ENCODE results near the gene NF2.
"Not testable (repeated sequence)": the region's sequence is repeated elsewhere in the genome, so short reads cannot be mapped to it uniquely, and the experiment has no call there.

Gene NF2

DNA sequence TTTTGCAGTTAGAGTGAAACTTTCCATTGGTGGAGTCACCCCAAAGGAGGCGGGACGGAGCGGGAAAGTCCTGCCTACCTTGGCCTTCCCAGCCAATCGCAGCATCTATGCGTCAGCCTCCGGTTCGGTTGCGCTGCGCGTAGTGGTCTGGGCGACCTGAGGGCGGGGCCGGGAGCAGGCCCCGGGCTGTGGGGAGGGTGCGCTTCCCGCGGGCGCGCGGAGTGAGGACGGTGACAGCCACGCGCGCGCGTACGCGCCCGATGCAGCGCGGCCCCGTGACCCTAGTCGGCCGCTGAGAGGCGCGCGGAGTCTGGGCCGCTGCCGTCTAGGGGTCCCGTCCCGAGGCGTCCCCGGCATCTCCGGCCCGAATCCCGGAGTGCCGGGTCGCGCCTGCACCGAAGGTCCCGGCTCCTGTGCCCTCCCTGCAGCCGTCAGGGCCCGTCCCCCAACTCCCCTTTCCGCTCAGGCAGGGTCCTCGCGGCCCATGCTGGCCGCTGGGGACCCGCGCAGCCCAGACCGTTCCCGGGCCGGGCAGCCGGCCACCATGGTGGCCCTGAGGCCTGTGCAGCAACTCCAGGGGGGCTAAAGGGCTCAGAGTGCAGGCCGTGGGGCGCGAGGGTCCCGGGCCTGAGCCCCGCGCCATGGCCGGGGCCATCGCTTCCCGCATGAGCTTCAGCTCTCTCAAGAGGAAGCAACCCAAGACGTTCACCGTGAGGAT is at the start of gene NF2:
Gene NF2 (plus strand): TSS at position 276 of the 718 bp plus-strand sequence. CDS start 366 bp downstream, at position 642.
- CTCF ChIA-PET: interaction anchor here (1.2 to 1.3 kb wide), 2 partner anchors 12 to 31 kb away, joined by 3 read pairs; no protein-coding TSS in a partner anchor
- DNase-seq (ENCODE audit: extremely low spot score): peak; percentile 100
- POLR2A ChIA-PET: interaction anchor here (0.6 to 1.5 kb wide), 11 partner anchors 8 to 753 kb away, joined by 3 to 5 read pairs (median 3); partner anchors contain the start of genes CCDC157, MTMR3, SF3A1 and THOC5

DNA sequence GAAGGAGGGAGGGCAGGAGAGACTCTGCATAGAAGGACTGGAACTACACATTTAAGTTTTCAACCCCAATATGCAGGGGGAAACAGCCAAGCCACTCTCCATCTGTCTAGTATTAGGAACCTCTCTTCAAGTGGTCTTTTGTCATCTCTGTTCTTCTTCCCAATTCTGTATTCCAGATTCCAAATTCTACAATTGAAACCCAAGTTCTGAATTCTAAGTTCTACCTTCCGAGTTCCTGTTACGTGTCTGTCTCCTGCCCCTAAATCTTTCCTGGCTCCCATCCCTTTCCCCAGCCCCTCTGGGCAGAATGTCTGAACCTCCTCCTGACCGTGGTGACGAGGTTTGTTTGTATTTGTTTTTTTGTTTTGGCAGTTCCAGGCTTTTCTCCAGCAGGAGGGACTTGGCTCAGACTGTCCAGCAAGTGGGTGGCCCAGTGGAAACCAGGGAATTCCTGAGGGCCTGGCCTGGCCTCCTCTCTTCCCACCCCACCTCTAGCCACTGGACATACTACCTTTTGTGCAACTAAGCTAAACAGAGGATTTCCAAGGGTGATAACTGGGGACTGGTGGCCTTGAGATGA is 48.3 kb upstream of the NF2 start:
- TF ChIP-seq TARDBP (IDR thresholded peaks at IDR 0.05): no peak
- ChIA-PET POLR2A (interaction anchor here (0.9 to 2.5 kb wide), 8 partner anchors 10 to 167 kb away, joined by 3 to 30 read pairs (median 7); partner anchors contain the start of genes AP1B1 and NIPSNAP1), CTCF (interaction anchor here (0.6 kb wide), 1 partner anchor 12 kb away, joined by 3 read pairs; no protein-coding TSS in a partner anchor)
- DNase-seq (ENCODE audit: extremely low spot score): no peak

More for the DNA sequence above, at the start of gene NF2:
- peak; percentile 63; the same call in 1 of the 2 replicates for TF ChIP-seq HDGF (IDR thresholded peaks at IDR 0.05; ENCODE audit: borderline replicate concordance)
- TF ChIP-seq L3MBTL2 (conservative IDR thresholded peaks at IDR 0.05): peak; percentile 55; the same call in 1 of the 2 replicates
- TF ChIP-seq ELF4 (IDR thresholded peaks at IDR 0.05): no peak
- no peak for TF ChIP-seq LEF1 (IDR thresholded peaks at IDR 0.05; ENCODE audit: borderline replicate concordance)

DNA sequence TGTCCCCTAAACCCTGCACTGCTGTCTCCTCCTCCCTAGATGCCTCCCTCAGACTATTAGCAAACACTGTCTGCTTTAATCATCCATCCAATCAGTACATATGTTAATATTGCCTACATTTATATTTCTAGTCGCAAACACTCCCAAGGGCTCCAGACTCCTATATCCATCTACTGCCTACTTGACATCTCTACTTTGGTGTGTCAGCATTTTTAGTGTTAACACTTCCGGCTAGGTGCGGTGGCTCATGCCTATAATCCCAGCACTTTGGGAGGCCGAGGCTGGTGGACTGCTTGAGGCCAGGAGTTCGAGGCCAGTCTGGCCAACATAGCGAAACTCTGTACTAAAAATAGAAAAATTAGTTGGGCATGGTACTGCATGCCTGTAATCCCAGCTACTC is 44.4 kb upstream of the NF2 start:
- ChIA-PET CTCF (no interaction called here), POLR2A (no interaction called here)
- TF ChIP-seq HDGF (IDR thresholded peaks at IDR 0.05; ENCODE audit: borderline replicate concordance): no peak
- no peak for TF ChIP-seq ARNT (IDR thresholded peaks at IDR 0.05)
- TF ChIP-seq FOXA1 (IDR thresholded peaks at IDR 0.05): no peak
- TF ChIP-seq CTBP1 (IDR thresholded peaks at IDR 0.05; ENCODE audit: borderline replicate concordance): no peak
- TF ChIP-seq TARDBP (IDR thresholded peaks at IDR 0.05): no peak
- TF ChIP-seq, protein P1, sequence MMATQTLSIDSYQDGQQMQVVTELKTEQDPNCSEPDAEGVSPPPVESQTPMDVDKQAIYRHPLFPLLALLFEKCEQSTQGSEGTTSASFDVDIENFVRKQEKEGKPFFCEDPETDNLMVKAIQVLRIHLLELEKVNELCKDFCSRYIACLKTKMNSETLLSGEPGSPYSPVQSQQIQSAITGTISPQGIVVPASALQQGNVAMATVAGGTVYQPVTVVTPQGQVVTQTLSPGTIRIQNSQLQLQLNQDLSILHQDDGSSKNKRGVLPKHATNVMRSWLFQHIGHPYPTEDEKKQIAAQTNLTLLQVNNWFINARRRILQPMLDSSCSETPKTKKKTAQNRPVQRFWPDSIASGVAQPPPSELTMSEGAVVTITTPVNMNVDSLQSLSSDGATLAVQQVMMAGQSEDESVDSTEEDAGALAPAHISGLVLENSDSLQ (IDR thresholded peaks at IDR 0.05): no peak
- no peak for TF ChIP-seq LEF1 (IDR thresholded peaks at IDR 0.05; ENCODE audit: borderline replicate concordance)
- TF ChIP-seq SUZ12 (IDR thresholded peaks at IDR 0.05): no peak
- TF ChIP-seq BHLHE40 (IDR thresholded peaks at IDR 0.05; ENCODE audit: borderline replicate concordance): no peak
- TF ChIP-seq SP1 (IDR thresholded peaks at IDR 0.05): no peak
- no peak for TF ChIP-seq L3MBTL2 (conservative IDR thresholded peaks at IDR 0.05)
- TF ChIP-seq ELF4 (IDR thresholded peaks at IDR 0.05): no peak
- TF ChIP-seq ZNF384 (IDR thresholded peaks at IDR 0.05): no peak
- no peak for TF ChIP-seq NFRKB (IDR thresholded peaks at IDR 0.05)
- TF ChIP-seq FOXK2 (IDR thresholded peaks at IDR 0.05): no peak
- no peak for TF ChIP-seq FOXM1 (IDR thresholded peaks at IDR 0.05; ENCODE audit: borderline replicate concordance)
- no peak for DNase-seq (ENCODE audit: extremely low spot score)

DNA sequence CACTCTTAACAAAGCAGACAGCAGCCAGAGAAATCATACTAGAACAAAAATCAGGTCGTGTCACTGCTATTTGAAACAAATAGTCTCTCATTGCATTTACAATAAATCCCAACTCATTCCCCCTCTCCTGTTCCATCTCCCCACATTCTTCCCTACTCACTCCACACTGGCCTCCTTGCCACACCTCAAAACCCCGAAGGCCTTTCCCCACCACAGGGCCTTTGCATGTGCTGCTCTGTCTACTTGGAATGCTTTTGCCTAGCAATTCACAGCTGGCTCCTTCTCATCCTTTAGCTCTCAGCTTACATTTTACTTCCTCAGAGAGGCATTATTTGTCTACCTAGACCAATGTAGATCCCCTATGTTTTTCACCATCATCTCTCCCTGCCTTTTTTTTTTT is 43.6 kb upstream of the NF2 start:
- no peak for DNase-seq (ENCODE audit: extremely low spot score)
- ChIA-PET CTCF (no interaction called here), POLR2A (no interaction called here)
- TF ChIP-seq NFRKB (IDR thresholded peaks at IDR 0.05): no peak
- no peak for TF ChIP-seq L3MBTL2 (conservative IDR thresholded peaks at IDR 0.05)
- no peak for TF ChIP-seq HDGF (IDR thresholded peaks at IDR 0.05; ENCODE audit: borderline replicate concordance)
- TF ChIP-seq FOXM1 (IDR thresholded peaks at IDR 0.05; ENCODE audit: borderline replicate concordance): no peak
- no peak for TF ChIP-seq TARDBP (IDR thresholded peaks at IDR 0.05)
- no peak for TF ChIP-seq CTBP1 (IDR thresholded peaks at IDR 0.05; ENCODE audit: borderline replicate concordance)
- no peak for TF ChIP-seq FOXA1 (IDR thresholded peaks at IDR 0.05)

DNA sequence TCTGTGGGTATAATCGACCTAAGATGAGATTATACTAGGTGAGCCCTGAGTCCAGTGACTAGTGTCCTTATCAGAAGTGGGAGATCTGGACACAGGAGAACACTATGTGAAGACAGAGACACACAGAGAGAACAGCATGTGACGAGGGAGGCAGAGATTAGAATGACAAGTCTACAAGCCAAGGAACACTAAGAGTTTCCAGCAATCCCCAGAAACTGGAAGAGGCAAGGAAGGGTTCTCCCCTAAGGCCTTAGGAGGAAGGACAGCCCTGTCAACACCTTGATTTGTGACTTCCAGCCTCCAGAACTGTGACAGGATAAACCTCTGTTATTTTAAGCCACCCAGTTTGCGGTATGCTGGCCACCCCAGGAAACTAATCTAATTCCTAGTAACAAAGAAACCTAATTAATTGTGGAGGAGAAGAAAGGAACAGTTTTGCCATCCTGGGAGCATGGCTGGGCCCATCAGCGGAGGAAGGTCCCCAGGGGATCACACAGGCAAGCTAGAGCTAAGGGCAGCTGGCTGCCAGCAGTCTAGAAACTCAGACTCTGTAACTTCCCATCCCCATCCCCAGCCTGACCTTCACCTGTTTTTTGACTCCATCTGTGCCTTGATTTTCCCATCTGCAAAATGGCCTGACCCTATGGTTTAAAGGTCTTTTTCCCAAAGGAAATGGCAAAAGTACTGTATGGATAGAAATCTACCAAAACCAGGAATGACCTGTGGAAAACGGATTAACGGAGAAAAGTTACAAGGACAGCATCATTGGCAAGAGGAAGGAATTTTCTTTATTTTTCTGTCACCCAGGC is 39.6 kb upstream of the NF2 start:
- ChIA-PET POLR2A (interaction anchor here (1.9 kb wide), 1 partner anchor 10 kb away, joined by 11 read pairs; the partner anchor contains the start of gene THOC5), CTCF (no interaction called here)
- DNase-seq (ENCODE audit: extremely low spot score): no peak
- TF ChIP-seq ZNF384 (IDR thresholded peaks at IDR 0.05): no peak
- no peak for TF ChIP-seq SP1 (IDR thresholded peaks at IDR 0.05)
- TF ChIP-seq FOXK2 (IDR thresholded peaks at IDR 0.05): no peak
- no peak for TF ChIP-seq ARNT (IDR thresholded peaks at IDR 0.05)
- TF ChIP-seq ELF4 (IDR thresholded peaks at IDR 0.05): no peak
- no peak for TF ChIP-seq FOXM1 (IDR thresholded peaks at IDR 0.05; ENCODE audit: borderline replicate concordance)
- TF ChIP-seq BHLHE40 (IDR thresholded peaks at IDR 0.05; ENCODE audit: borderline replicate concordance): no peak
- TF ChIP-seq LEF1 (IDR thresholded peaks at IDR 0.05; ENCODE audit: borderline replicate concordance): no peak

DNA sequence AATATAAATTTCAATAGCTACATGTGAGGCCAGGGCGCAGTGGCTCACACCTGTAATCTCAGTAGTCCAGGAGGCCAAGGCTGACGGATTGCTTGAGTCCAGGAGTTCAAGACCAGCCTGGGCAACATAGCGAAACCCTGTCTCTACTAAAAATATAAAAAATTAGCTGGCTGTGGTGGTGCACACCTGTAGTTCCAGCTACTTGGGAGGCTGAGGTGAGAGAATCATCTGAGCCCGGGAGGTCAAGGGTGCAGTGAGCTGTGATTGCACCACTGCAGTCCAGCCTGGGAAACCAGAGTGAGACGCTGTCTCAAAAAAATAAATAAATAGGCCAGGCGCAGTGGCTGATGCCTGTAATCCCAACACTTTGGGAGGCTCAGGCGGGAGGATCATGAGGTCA is 36.9 kb upstream of the NF2 start:
- CTCF ChIA-PET; DNase-seq (ENCODE audit: extremely low spot score): not testable (repeated sequence)
- POLR2A ChIA-PET: interaction anchor here (0.8 kb wide), 1 partner anchor 13 kb away, joined by 6 read pairs; the partner anchor contains the start of gene THOC5

DNA sequence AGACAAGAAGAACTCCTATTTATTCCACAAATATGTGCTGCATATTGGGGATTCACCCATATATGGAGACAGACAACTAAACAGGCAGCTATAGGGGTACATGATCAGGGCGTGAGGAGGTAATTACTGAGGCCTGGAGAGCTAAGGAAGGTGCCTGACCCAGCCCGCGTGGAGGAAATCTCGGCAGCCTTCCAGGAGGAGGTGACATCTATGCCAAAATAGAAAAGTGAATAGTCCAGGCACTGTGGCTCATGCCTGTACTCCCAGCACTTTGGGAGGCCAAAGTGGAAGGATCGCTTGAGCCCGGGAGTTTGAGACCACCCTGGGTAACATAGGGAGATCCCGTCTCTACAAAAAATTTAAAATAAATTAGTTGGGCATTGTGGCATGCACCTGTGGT is 36.1 kb upstream of the NF2 start:
- ChIA-PET POLR2A (interaction anchor here (0.9 kb wide), 1 partner anchor 14 kb away, joined by 4 read pairs; the partner anchor contains the start of gene THOC5), CTCF (no interaction called here)
- no peak for DNase-seq (ENCODE audit: extremely low spot score)

More for the DNA sequence above, 36.1 kb upstream of the NF2 start:
- TF ChIP-seq CTBP1 (IDR thresholded peaks at IDR 0.05; ENCODE audit: borderline replicate concordance) (no peak), L3MBTL2 (conservative IDR thresholded peaks at IDR 0.05) (no peak), BHLHE40 (IDR thresholded peaks at IDR 0.05; ENCODE audit: borderline replicate concordance) (no peak), SP1 (IDR thresholded peaks at IDR 0.05) (no peak), NFRKB (IDR thresholded peaks at IDR 0.05) (no peak), ZNF384 (IDR thresholded peaks at IDR 0.05) (no peak), HDGF (IDR thresholded peaks at IDR 0.05; ENCODE audit: borderline replicate concordance) (no peak)
- TF ChIP-seq, protein P1 (IDR thresholded peaks at IDR 0.05): no peak

Measured in HEK293T (cell line).